Activated CD4-positive, alpha-beta T cell treated with anti-CD3 and anti-CD28 coated beads, Interleukin-2, amount 50 U/mL, for 16 hours (primary cell): ENCODE measurements around the gene TBCD.

Experiments
- DNase-seq: peaks from one replicate; pipeline ENCODE4 v3.0.0-alpha.2; 2020

Gene TBCD

DNA sequence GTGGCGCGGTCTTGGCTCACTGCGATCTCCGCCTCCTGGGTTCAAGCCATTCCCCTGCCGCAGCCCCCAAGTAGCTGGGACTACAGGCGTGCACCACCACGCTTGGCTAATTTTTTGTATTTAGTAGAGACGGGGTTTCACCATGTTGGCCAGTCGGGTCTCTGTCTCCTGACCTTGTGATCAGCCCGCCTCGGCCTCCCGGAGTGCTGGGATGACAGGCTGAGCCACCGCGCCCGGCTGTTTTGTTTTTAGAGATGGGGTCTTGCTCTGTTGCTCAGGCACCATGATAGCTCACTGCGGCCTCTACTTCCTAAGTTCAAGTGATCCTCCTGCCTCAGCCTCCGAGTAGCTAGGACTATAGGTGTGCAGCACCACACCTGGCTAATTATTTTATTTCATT, 60.7 kb downstream of the TBCD start:
- no peak for DNase-seq

DNA sequence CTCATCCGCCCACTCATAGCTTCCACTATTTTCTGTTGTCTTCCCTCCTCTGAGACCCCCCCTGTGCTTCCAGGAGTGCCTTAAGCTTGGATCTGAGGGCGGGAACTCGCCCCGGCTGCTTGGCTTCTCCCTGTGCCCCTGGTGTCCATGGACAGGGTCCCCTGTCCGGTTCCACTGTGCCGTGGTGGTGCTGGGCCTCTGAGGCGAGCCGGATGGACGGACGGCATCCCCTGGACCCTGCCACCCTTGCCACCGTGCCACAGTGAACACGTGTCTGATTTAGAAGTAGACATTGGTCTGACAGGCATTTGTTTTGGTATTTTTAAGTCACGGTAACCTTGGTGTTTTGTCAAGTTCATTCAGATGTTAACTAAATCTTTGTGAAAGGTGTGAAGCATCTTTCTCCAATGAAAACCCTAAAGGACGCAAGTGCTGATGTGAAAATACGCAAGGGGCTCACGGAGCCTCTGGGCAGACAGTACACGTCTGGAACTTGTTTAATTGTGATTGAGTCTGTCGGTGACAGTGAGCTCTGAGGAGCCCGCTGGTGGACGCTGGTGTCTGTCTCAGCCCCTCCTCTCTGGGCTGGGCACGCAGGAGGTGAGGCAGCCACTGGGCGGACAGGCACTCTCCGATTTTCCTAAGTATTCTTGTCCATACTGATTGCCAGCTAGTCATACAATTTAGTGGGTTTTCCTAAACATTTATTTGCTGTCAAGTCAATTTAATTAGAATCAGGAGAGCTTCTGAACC, 61.6 kb downstream of the TBCD start:
- no peak for DNase-seq

DNA sequence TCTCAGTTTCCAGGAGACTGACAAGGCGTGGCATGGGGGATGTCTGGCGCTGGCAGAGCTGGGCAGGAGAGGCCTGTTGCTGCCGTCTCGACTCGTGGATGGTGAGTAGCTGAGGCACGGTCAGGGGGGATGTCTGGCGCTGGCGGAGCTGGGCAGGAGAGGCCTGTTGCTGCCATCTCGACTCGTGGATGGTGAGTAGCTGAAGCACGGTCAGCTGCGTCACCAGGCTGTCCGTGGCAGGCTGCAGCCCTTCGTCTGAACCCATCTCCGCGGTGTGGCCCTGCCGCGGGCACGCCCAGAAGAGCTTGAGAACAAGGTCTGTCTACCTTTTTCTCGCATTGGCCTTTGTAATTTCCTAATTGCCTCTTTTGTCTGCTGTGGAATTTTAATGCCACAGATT, 63.0 kb downstream of the TBCD start:
- no peak for DNase-seq

DNA sequence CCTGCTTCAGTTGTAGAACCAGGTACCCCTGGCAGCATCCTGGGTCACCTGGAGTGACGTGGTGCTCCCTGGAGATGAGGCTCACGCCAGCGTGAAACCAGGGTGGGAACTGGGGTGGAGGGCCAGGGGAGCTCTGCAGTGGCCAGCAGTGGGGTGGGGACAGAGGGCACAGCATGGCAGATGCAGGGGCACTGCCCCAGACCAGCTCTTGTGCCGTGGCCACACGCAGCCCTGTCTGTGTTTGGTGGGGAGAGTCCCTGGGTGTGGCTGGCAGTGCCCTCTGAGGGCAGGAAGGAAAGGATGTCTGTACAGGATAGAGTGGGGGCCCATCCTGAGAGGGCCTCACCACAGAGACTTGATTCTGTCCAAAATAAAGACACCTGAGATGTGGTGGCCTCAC, 63.5 kb downstream of the TBCD start:
- no peak for DNase-seq

DNA sequence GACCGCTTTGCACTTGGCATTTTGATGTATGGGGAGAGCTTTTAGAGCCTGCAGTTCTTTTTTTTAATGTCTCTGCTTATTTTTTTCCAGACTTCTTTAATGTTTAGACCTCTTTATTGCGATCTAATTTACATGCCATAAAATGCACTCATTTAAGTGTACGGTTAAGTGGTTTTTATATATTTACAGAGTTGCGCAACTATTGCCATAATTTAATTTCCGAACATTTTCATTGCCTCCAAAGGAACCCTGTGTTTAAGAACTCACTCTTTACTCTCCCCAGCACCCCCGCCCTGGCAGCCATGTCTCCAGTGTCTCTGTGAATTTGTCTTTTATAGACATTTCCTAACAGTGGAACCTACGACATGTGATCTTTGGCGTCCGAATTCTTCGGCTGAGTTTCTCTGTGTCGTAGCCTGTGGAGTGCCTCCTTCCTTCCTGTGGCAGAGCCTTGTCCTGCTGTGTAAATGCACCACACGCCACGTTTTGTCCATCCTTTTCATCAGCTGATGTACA, 64.0 kb downstream of the TBCD start:
- no peak for DNase-seq

DNA sequence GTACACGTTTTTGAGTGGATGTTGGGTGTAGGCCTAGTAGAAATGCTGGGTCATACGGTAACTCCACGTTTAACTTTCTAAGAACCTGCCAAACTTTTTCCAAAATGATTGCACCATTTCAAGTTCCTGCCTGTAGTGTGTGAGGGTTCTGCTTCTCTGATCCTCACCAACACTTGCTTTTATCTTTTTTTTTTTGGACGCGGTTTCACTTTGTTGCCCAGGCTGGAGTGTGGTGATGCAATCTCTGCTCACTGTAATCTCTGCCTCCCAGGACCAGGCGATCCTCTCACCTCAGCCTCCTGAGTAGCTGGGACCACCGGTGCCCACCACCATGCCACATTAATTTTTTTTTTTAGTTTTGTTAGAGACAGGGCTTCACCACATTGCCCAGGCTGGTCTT, 64.5 kb downstream of the TBCD start:
- no peak for DNase-seq

DNA sequence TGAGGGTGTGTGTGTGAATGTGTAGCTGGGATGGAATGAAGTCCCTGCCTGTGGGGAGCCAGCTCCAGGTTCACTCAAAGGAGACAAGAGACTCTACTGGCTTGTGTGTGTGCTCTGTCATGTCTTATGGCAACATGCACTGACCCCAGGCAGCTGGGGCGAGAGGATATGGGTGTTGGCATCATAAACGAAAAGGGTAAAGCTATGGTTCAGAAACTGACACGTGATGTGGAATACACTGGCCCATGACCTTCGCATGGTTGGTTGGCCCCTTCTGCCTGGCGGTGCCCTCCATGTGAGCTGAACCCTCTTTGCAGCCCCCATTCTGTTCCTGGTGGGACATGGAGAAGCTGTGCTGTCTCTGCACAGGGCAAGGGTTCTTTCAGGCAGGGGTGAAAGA, 66.1 kb downstream of the TBCD start:
- DNase-seq, result no peak

DNA sequence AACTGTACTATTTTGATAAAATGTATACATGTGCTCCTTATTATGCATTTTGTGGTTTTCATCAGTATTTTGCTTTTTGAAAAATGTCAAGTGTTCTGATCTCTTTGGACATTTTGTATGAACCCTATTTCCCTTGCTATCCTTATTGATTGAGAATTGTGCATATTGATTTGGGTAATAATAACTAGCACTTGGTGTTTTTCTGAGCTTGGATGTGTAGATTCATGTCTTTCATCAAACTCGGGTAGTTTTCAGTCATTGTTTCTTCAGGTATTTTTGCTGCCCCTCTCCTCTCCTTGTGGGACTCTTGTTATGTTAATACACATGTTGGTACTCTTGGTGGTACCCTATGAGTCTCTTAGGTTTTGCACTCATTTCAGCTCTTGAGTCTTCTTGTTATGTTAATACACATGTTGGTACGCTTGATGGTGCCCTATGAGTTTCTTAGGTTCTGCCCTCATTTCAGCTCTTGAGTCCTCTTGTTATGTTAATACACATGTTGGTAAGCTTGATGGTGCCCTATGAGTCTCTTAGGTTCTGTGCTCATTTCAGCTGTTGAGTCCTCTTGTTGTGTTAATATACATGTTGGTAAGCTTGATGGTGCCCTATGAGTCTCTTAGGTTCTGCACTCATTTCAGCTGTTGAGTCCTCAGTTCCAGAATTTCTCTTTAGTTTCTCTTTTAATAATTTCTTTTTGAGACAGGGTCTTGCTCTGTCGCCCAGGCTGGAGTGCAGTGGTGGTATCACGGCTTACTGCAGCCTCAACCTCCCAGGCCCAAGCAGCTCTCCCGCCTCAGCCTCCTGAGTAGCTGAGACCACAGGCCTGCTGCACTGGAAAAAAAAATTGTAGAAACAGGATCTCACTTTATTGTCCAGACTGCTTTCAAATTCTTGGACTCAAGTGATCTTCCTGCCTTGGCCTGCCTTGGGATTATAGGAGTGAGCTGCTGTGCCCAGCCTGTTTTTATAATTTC, 68.7 kb downstream of the TBCD start:
- no peak for DNase-seq

DNA sequence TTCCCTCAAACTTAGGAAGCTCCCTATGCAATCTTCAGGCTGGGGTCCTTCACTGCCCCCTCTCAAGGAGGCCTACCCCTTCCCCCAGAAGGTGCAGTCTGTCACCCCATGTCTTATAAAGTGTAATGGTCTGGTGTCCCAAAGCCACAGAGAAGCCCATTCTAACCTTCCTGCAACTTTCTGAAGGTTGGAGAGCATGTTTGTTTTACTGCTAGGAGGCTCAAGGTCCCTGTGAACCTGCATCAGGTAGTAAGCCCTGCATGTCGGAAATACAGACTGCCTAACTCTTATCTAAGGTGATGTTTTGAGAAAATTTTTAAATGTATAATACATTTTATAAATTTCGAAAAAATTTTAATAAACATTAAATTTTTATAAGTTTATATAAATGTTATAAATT, 69.7 kb downstream of the TBCD start:
- no peak for DNase-seq

DNA sequence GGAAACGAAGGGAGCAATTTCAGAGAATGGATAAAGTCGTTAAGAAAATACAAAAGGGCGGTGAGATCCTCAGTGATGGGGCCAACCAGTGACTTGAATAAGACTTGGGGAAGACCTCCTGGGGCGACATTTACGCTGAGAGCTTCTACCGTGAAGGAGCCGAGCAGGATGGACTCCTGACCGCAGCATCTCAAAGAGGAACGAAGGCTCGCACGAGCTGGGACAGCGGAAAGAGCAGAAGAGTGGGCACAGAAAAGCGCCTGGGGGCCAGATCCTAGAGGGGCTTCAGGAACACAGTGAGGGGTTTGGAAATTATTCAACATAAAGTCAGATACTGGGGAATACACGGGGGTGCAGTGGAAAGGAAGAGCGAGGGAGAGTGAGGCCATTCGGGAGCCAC, 70.4 kb downstream of the TBCD start:
- DNase-seq, result no peak

DNA sequence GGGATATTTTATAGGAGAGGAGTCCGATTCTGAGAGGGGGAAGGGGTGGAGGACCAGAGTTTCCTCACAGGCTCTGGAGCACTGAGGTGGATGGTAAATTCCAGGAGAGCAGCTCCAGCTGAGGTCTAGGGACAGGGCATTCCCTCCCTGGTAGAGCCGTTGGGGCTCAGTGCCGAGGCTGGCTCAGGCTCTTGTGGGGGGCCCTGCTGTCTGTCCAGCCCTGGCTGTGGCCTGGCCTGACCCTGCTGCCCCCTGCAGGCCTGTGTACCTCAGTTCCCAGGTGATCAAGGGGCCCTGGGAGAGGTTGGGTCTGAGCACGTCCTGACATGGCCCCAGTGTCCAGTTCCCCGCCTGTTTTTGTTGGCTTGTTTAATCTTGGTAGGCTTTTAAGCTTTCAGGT, 71.1 kb downstream of the TBCD start:
- DNase-seq, result no peak

DNA sequence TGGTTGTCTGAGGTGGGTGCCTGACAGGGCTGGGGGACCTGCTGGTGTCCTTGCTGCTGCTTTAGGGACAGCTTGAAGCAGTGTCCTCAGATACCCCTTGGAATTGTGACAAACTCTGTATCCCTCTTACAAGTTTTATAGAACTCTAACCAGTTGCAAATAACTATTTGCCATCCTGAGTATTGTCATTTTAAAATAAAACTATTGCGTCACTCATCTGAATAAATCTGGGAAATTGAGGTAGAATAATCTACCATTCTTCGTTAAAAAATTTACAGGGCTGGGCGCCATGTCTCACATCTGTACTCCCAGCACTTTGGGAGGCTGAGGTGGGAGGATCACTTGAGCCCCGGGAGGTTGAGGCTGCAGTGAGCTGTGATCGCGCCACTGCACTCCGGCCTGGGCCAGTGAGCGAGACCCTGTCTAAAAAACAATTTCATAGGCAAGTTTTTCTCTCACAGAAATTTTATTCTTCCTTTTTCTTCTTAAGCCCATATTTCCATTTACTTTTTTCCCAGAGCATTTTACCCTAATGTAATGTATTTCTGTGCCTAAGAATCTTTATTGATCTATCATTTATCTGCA, 73.8 kb downstream of the TBCD start:
- DNase-seq, result no peak

DNA sequence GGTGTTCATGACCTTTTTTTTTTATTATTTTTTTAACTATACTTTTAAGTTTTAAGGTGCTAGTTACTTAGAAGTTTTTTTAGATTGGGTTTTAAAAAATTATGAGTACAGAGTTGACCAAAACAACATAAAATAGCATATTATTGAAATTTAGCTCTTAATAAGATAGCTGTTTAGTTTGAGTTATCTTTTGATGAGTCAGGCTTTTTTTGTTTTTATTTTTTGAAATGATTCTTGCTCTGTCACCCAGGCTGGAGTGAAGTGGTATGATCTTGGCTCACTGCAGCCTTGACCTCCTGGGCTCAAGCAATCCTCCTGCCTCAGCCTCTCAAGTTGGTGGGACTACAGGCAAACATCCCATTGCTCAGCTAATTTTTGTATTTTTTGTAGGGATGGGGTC, 74.3 kb downstream of the TBCD start:
- DNase-seq, result no peak

DNA sequence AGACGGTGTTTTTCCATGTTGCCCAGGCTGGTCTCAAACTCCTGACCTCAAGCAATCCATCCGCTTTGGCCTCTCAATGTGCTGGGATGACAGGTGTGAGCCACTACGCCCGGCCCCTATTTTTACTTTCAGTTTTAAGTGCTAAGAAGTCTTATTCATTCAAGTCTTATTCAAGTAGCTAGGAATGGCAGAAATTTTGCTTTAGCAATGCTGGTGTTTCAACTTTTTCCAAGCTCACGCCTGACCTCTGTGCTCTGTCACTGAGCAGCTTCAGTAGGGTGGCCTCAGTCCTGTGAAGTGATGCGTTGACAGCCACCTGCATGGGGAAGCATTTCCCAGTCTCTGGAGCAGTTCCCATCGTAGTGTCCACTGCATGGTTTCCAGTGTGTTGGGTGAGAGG, 75.1 kb downstream of the TBCD start:
- DNase-seq, result no peak

DNA sequence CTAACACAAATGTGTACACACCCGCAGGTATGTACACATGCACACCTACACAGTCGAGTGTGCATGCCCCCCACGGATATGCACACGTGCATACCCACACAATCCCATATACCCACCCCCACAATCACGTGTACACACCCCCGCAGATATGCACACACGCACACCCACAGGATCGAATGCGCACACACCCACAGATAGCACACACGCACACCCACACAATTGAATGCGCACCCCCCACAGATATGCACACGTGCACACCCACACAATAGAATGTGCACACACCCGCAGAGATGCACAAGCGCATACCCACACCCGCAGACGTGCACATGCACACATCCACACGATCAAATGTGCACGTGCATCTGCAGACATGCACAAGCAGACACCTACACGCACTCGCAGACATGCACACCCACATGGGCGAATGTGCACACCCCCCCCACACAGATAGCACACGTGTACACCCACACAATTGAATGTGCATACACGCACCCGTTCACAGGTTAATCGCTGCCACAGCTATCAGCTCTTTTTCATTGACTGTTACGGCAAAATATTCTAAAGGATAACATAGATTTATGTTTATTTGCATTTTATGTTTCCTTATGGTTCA, 77.1 kb downstream of the TBCD start:
- DNase-seq, result no peak

DNA sequence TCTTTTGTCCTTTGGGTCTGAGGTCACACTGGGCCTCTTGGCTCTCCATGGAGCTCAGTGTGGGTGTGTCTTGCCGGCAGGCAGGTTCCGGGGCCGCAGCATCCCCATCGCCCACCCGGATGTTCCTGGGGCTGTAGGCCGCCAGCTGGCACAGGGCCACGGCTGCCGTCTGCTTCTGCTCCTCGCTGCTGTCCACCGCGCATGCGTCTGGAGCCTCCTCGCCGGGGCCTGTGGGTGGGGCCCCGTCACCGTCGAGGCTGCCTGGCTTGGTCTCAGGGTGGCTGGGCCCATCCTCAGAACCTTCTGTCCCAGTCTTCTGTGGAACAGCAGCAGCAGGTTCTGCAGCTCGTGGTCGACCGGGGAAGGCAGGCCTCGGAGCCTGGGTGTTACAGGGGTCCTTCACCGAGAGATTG, 78.4 kb downstream of the TBCD start:
- no peak for DNase-seq

DNA sequence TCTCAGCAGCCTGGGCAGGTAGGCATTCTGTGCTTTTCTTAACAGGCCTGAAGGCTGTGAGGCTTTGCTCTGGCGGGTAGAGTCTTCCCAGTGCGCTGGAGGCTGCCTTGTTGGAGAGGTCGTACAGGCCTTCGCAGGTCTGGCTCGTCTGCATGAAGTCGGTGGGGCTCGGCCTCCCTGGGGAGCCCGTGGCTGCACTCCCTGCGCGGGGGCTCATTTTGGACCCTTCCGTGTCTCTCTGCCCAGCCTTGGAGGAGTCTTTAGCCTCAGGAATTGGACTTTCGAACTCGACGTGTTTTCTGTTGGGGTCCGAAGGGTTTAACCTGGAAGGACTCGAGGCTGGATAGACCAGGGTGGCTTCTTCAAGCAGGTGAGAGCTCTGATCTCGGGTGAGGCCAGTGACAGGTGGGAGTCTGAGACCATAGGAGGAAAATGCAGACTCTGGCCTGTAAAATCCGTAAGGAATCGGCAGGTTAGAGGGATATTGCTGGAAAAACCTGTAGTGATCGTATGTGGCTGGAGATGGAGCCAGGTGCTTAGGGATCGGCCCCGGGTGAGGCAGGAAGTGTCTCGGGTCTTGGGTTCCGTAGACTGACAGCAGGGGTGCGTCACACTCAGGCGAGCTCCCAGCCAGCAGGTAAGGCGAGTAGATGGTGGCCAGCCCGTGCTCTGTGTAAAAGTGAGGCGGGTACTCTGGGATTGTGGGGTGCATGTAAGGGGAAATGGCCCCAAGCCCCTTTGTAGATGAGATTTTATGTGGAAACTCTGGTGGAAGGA, 79.4 kb downstream of the TBCD start:
- DNase-seq, result no peak

DNA sequence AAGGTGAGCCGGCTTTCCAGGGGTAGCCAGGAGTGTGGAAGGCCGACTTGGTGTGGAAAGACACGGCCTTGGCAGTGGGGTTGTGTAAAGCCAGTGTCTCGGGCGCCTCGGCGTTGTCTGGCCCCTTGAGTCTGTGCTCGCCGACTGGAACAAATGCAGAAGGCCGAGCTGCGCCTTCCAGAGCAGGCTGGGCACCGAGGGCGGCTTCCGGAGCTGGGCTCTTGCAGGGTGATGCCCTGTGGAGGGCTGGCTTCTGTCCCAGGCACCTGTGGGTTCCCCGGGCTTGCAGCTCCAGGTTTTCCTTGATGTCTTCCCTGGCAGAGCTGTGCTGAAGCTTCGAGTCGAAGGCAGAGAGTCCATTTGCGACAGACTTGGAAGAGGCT, 79.9 kb downstream of the TBCD start:
- DNase-seq, result no peak

DNA sequence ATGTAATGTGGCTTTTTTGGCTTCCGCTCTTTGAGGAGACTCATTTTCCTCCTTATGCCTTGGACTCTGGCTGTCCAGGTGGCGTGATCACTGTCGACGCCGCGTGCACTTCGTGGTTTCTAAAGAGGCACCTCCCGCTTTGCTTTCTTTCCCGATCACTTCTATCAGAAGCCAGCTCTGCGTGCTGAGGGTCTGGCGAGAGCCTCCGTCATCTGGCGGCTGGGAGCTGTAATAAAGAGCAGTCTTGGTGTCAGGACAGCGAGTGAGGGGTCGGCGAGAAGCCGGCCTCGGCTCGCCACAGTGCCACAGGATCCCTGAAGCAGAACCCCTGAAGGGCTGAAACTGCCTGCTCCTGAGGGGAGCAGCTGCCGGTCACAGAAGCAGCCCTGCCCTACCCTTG, 80.5 kb downstream of the TBCD start:
- DNase-seq, result no peak

DNA sequence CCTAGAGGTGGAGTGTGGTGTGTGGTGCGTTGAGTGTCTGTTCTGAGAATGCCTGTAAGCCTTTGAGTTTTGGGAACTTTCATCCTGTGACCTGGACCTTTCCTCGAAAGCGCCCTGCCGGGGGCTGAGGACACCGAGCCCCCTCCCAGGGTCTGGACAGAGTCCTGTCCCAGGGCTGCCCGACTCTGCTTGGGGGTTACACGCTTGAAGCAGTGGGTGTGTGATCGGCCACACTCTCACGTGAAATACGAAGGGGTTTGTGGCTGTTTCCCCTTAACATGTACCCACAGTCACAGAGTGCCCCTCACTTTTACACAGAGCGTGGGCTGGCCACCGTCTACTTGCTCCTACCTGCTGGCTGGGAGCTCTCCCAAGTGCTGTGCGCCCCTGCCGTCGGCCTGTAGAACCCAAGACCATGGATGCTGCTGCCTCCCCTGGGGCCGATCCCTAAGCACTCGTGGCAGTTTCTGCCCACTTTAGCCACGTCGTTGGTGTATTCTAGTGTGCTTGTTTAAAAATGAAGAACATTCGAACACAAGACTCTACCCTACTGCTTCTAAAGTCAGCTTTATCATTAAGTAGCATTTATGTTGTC, 81.1 kb downstream of the TBCD start:
- DNase-seq, result no peak

DNA sequence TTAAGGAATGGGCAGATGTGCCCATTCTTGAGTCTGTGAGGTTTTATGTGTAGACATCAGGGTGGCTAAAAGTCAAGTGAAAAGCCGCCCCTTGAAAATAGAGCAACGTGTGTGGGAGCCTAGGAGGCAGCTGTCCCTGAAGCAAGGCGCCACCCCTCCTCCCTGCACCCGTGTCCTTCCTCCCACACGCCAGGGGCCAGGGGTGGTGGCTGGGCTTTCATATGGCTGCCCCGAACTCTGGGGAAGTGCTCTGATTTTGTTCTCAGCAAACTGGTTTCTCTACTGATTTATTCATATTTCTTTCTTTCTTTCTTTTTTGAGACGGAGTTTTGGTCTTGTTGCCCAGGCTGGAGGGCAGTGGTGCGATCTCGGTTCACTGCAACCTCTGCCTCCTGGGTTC, 83.3 kb downstream of the TBCD start:
- DNase-seq, result no peak
